ENCODE data around the gene RAPGEF6.
"Not testable (repeated sequence)": the region's sequence is repeated elsewhere in the genome, so short reads cannot be mapped to it uniquely, and the experiment has no call there.

The RAPGEF6 gene

GRCh38 chr5:131682826-131683225 is 47.8 kb upstream of the RAPGEF6 start:
- Histone ChIP-seq H3K27me3 (ENCODE audit: insufficient read depth, poor library complexity, severe bottlenecking) (no peaks in the 10 kb centered on the region), H3K27ac (replicated peaks) (no peak overlapping the region), H3K4me3 (replicated peaks; ENCODE audit: insufficient read depth, low read length) (no peak overlapping the region)
- no peak for DNase-seq (ENCODE audit: low read depth in 1 of 2, low spot score in 1 of 2)
- TF ChIP-seq CTCF (IDR thresholded peaks at IDR 0.05; ENCODE audit: insufficient read depth, low read length): no peak
- no peak for TF ChIP-seq GABPA (IDR thresholded peaks at IDR 0.05; ENCODE audit: low read depth)
- no peak for TF ChIP-seq REST (IDR thresholded peaks at IDR 0.05; ENCODE audit: insufficient replicate concordance, low read depth)
- no peak for TF ChIP-seq SPI1 (IDR thresholded peaks at IDR 0.05; ENCODE audit: borderline replicate concordance, low read depth)
- TF ChIP-seq POLR2AphosphoS5 (IDR thresholded peaks at IDR 0.05; ENCODE audit: low read depth): no peak

DNA sequence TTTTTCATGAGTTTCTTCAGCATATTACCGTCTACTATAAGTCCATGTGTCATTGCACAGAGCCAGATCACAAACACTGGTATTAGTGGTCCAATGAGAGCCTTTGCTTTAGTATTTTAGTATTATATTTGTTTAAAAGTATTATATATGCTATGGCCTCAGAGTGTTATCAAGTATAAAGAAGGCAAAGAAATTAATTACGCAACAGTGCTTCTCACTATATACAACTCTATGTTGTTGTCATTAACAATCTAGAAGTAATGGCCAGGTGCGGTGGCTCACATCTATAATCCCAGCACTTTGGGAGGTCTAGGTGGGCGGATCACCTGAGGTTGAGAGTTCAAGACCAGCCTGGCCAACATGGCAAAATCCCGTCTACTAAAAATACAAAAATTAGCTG is 47.1 kb upstream of the RAPGEF6 start:
- Histone ChIP-seq H3K27me3 (ENCODE audit: insufficient read depth, poor library complexity, severe bottlenecking) (no peaks in the 10 kb centered on the region), H3K4me3 (replicated peaks; ENCODE audit: insufficient read depth, low read length) (no peak overlapping the region), H3K27ac (replicated peaks) (no peak overlapping the region)
- TF ChIP-seq POLR2AphosphoS5 (IDR thresholded peaks at IDR 0.05; ENCODE audit: low read depth) (no peak), GABPA (IDR thresholded peaks at IDR 0.05; ENCODE audit: low read depth) (no peak), SPI1 (IDR thresholded peaks at IDR 0.05; ENCODE audit: borderline replicate concordance, low read depth) (no peak), CTCF (IDR thresholded peaks at IDR 0.05; ENCODE audit: insufficient read depth, low read length) (no peak), REST (IDR thresholded peaks at IDR 0.05; ENCODE audit: insufficient replicate concordance, low read depth) (no peak)
- no peak for DNase-seq (ENCODE audit: low read depth in 1 of 2, low spot score in 1 of 2)

GRCh38 chr5:131679911-131680310 is 44.9 kb upstream of the RAPGEF6 start:
- no peak for TF ChIP-seq POLR2AphosphoS5 (IDR thresholded peaks at IDR 0.05; ENCODE audit: low read depth)
- no peak for TF ChIP-seq REST (IDR thresholded peaks at IDR 0.05; ENCODE audit: insufficient replicate concordance, low read depth)
- TF ChIP-seq SPI1 (IDR thresholded peaks at IDR 0.05; ENCODE audit: borderline replicate concordance, low read depth): no peak
- no peak for TF ChIP-seq GABPA (IDR thresholded peaks at IDR 0.05; ENCODE audit: low read depth)
- TF ChIP-seq CTCF (IDR thresholded peaks at IDR 0.05; ENCODE audit: insufficient read depth, low read length): no peak
- H3K27me3 ChIP-seq (ENCODE audit: insufficient read depth, poor library complexity, severe bottlenecking): no peaks in the 10 kb centered on the region
- DNase-seq (ENCODE audit: low read depth in 1 of 2, low spot score in 1 of 2): no peak
- no peak overlapping the region for H3K4me3 ChIP-seq (replicated peaks; ENCODE audit: insufficient read depth, low read length)
- no peak overlapping the region for H3K27ac ChIP-seq (replicated peaks)

GRCh38 chr5:131678273-131678672 is 43.2 kb upstream of the RAPGEF6 start:
- H3K27me3 ChIP-seq (ENCODE audit: insufficient read depth, poor library complexity, severe bottlenecking); DNase-seq (ENCODE audit: low read depth in 1 of 2, low spot score in 1 of 2); H3K4me3 ChIP-seq (replicated peaks; ENCODE audit: insufficient read depth, low read length); H3K27ac ChIP-seq (replicated peaks): not testable (repeated sequence)
